GM21367 (cell line): ENCODE data around the gene ARHGAP32.

Experiments used
- ATAC-seq: cut with Tn5 transposase; IDR thresholded peaks from one replicate; pipeline ENCODE4 v1.9.1; 2021; ENCODE audit not compliant: unreplicated experiment

ARHGAP32 gene

DNA sequence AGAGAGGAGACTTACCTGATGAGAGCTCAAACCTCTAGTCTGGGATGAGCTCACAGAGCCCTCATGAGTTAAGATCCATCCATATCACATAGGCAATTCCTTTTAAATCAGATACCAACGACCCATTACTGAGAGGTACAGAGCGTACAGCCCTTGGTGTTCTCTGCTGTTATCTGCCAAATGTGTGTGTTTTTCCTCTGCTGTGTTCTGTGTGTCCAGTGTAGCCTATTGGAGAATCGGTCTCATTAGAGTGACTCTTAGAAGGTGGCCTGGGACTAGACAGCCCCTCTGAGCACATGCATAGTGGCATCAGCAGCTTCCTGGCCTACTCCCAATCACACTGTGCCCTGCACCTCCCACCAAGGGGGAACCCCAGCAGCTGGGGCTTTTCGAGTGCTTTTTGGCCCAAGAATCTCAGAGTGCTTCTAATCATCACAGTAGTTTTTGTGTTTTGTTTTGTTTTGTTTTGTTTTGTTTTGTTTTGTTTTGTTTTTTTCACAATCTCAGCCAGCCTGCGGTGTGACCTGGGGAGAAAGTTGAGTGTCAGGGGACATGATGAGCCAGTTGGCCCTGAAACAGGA, 274.9 kb downstream of the ARHGAP32 start:
- no peak for ATAC-seq

- no peak for ATAC-seq
Observed at GRCh38 chr11:128916681-128917080, 275.4 kb downstream of the ARHGAP32 start.

GRCh38 chr11:128916037-128916572, 276.0 kb downstream of the ARHGAP32 start:
- ATAC-seq: no peak

DNA sequence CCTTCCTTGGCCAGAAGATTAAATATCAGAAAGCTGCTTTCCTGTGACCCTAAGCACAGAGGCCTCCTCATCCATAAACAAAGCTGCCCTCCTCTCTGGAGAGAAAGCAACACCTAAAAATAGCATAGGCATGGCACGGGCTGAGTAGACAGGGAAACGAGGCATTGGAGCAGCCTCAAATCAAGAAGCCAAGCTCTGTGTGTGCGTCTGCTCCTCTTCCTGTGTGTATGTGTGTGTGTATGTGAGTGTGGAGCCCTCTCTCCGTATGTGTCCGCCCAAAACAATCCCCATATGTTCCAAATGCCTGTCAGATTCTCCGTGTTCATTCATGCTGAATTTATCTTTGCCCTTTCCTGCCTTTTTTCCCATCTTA, 277.0 kb downstream of the ARHGAP32 start:
- no peak for ATAC-seq
